Measurements from ENCODE around the gene RCOR2. TPM values are rescaled to one million over a fixed set of nuclear protein-coding genes. Genes with fewer than 3 reads are reported as not detected.

RCOR2 gene
- total RNA-seq, 1 experiment from 2014 or later: 1.8 TPM

DNA sequence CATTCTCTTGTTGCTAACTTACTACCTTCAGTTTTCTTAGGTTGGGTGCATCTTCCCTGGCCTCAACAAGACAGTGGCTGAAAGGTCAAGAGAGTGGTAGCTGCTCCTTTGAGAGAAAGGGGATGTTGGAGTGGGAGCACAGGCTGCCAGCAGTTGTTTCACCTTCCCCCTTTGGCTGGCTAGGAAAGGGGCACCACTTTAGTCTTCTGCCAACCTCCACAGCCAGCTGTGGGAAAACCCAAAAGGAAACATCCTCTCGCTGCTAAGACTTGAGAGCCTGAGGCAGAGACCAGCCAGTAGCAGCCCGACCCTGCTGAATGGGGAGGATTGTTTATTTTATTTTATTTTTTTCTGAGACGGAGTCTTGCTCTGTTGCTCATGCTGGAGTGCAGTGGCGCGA is 43.7 kb downstream of the RCOR2 start:
- POLR2A ChIA-PET: no interaction called here
- H3K4me1 Mint-ChIP-seq (ENCODE audit: low read depth, unreplicated experiment): peaks cover 25% of the 10 kb centered on the region
- no TSS peak for BruUV-seq (replicated peaks)

DNA sequence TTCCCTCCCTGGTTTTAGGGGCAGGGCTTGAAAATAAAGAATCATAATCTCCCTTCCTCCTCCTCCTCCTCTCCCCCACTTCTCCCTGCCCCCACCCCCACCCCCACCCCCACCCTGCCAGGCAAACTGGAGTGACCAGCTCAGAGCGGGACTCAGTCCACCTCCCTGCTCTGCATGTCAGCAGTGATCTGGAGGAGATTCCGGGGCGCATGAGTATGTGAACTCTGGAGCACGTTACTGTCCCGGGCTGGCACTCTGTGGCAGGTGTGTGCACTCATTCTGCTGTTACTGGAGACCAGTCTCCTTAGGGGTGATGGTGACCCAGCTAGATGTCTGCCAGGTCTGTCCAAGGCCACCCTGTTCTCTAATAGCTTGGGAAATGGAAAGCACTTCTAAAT is 44.2 kb downstream of the RCOR2 start:
- TF ChIP-seq, protein P1, sequence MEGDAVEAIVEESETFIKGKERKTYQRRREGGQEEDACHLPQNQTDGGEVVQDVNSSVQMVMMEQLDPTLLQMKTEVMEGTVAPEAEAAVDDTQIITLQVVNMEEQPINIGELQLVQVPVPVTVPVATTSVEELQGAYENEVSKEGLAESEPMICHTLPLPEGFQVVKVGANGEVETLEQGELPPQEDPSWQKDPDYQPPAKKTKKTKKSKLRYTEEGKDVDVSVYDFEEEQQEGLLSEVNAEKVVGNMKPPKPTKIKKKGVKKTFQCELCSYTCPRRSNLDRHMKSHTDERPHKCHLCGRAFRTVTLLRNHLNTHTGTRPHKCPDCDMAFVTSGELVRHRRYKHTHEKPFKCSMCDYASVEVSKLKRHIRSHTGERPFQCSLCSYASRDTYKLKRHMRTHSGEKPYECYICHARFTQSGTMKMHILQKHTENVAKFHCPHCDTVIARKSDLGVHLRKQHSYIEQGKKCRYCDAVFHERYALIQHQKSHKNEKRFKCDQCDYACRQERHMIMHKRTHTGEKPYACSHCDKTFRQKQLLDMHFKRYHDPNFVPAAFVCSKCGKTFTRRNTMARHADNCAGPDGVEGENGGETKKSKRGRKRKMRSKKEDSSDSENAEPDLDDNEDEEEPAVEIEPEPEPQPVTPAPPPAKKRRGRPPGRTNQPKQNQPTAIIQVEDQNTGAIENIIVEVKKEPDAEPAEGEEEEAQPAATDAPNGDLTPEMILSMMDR (IDR thresholded peaks at IDR 0.05; ENCODE audit: insufficient read depth in 1 of 2, low read depth in 1 of 2, low read length in 1 of 2, severe bottlenecking in 1 of 2, unreplicated experiment in 1 of 2): no peak
- H3K4me3 ChIP-seq (ENCODE audit: low read depth, low read length): no peak overlapping the region
- Mint-ChIP-seq H3K4me3 (ENCODE audit: unreplicated experiment) (no peak overlapping the region), H3K4me1 (ENCODE audit: low read depth, unreplicated experiment) (peaks cover 25% of the 10 kb centered on the region), H3K36me3 (ENCODE audit: insufficient read depth, unreplicated experiment) (peaks cover 23% of the 10 kb centered on the region), H3K9me3 (ENCODE audit: unreplicated experiment) (no peaks in the 10 kb centered on the region), H3K27me3 (ENCODE audit: insufficient read depth, unreplicated experiment) (no peaks in the 10 kb centered on the region), H3K27ac (ENCODE audit: unreplicated experiment) (no peak overlapping the region)
- CTCF ChIA-PET: interaction anchor here (0.6 to 1.9 kb wide), 5 partner anchors 17 to 626 kb away, joined by 8 to 32 read pairs (median 10); partner anchors contain the start of gene MARK2
- peaks cover 2% of the 10 kb centered on the region; the same call in 1 of the 2 replicates for H3K36me3 ChIP-seq (ENCODE audit: control insufficient read depth, insufficient read depth, low read length)
- no peaks in the 10 kb centered on the region for H3K27me3 ChIP-seq (replicated peaks; ENCODE audit: control insufficient read depth, insufficient read depth, low read length)
- POLR2A ChIA-PET: interaction anchor here (0.6 to 1.5 kb wide), 2 partner anchors 26 to 34 kb away, joined by 4 to 10 read pairs; partner anchors contain the start of gene MARK2
- H3K9me3 ChIP-seq: no peaks in the 10 kb centered on the region
- no TSS peak for BruUV-seq (replicated peaks)
- no peak for DNase-seq
- intact Hi-C loops (cut with micrococcal nuclease; ENCODE audit: unreplicated experiment): loop anchor here (1.0 kb wide), 4 partner anchors 16 to 35 kb away; no protein-coding TSS in a partner anchor
- H3K4me1 ChIP-seq: peaks cover 8% of the 10 kb centered on the region

More for the DNA sequence above, 43.7 kb downstream of the RCOR2 start:
- Histone ChIP-seq H3K27me3 (replicated peaks; ENCODE audit: control insufficient read depth, insufficient read depth, low read length) (no peaks in the 10 kb centered on the region), H3K36me3 (ENCODE audit: control insufficient read depth, insufficient read depth, low read length) (peaks cover 2% of the 10 kb centered on the region; the same call in 1 of the 2 replicates), H3K4me3 (ENCODE audit: low read depth, low read length) (no peak overlapping the region), H3K9me3 (no peaks in the 10 kb centered on the region), H3K4me1 (peaks cover 8% of the 10 kb centered on the region)
- no peak overlapping the region for H3K27ac Mint-ChIP-seq (ENCODE audit: unreplicated experiment)
- no peaks in the 10 kb centered on the region for H3K27me3 Mint-ChIP-seq (ENCODE audit: insufficient read depth, unreplicated experiment)
- peaks cover 20% of the 10 kb centered on the region for H3K36me3 Mint-ChIP-seq (ENCODE audit: insufficient read depth, unreplicated experiment)
- H3K9me3 Mint-ChIP-seq (ENCODE audit: unreplicated experiment): no peaks in the 10 kb centered on the region
- CTCF ChIA-PET: interaction anchor here (0.6 to 1.9 kb wide), 2 partner anchors 34 to 626 kb away, joined by 8 to 21 read pairs; partner anchors contain the start of gene MARK2
- TF ChIP-seq, protein P1 (IDR thresholded peaks at IDR 0.05; ENCODE audit: insufficient read depth in 1 of 2, low read depth in 1 of 2, low read length in 1 of 2, severe bottlenecking in 1 of 2, unreplicated experiment in 1 of 2): no peak
- intact Hi-C loops (cut with micrococcal nuclease; ENCODE audit: unreplicated experiment): no loop called here
- H3K4me3 Mint-ChIP-seq (ENCODE audit: unreplicated experiment): no peak overlapping the region
- DNase-seq: no peak

DNA sequence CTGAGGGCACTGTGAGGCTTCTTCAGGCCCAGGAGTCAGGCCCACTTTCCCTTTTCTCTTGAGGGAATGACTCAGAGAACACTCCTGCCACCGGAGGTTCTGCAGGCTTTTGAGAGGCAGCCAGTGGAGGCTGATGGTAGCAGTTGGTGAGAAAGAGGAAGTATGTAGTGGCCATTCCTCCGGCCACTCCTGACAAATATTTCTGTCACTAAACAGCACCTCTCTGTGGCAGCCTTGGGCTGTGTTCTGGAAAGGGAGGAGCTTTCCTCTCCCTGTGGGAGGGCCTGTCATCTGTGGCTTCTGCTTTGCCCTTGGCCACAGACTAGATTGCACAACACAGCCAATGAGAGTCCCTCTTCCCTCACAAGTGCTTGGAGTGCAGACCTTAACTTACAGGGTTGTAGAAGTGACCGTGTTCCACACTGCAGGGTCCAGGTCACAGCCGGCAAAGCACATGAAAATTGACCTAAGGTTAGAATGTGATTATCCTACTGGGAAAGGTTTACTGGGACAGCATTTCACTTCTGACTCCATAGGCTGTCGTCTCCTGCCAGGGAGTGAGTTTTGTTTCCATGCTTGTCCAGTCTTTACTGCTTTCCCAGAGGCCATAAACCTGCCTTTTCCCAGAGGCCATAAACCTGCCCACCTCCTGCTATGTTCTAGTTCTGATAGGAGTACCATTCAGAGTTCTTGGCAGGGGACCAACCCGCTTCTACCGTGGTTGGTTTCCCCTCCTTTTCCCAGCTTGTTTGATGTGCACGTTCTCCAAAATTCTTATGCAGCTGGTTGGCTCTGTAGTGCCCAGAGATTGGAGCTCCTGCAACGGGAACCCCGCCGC is 44.8 kb downstream of the RCOR2 start:
- Histone ChIP-seq H3K4me1 (peaks cover 8% of the 10 kb centered on the region), H3K4me3 (ENCODE audit: low read depth, low read length) (no peak overlapping the region), H3K27me3 (replicated peaks; ENCODE audit: control insufficient read depth, insufficient read depth, low read length) (no peaks in the 10 kb centered on the region), H3K36me3 (ENCODE audit: control insufficient read depth, insufficient read depth, low read length) (peaks cover 2% of the 10 kb centered on the region; the same call in 1 of the 2 replicates), H3K9me3 (no peaks in the 10 kb centered on the region)
- peak; percentile 88 to 91 for DNase-seq
- intact Hi-C loops (cut with micrococcal nuclease; ENCODE audit: unreplicated experiment): loop anchor here (1.0 kb wide), 4 partner anchors 16 to 35 kb away; no protein-coding TSS in a partner anchor
- Mint-ChIP-seq H3K4me3 (ENCODE audit: unreplicated experiment) (peak overlapping the region; percentile 31), H3K4me1 (ENCODE audit: low read depth, unreplicated experiment) (peaks cover 25% of the 10 kb centered on the region), H3K9me3 (ENCODE audit: unreplicated experiment) (no peaks in the 10 kb centered on the region), H3K27me3 (ENCODE audit: insufficient read depth, unreplicated experiment) (no peaks in the 10 kb centered on the region), H3K36me3 (ENCODE audit: insufficient read depth, unreplicated experiment) (peaks cover 28% of the 10 kb centered on the region), H3K27ac (ENCODE audit: unreplicated experiment) (no peak overlapping the region)
- ChIA-PET POLR2A (interaction anchor here (0.6 to 1.5 kb wide), 4 partner anchors 27 to 1207 kb away, joined by 3 to 10 read pairs (median 6); partner anchors contain the start of gene MARK2), CTCF (interaction anchor here (0.6 to 1.9 kb wide), 17 partner anchors 13 to 625 kb away, joined by 3 to 32 read pairs (median 6); partner anchors contain the start of genes MARK2 and RCOR2)
- TF ChIP-seq, protein P1 (IDR thresholded peaks at IDR 0.05; ENCODE audit: insufficient read depth in 1 of 2, low read depth in 1 of 2, low read length in 1 of 2, severe bottlenecking in 1 of 2, unreplicated experiment in 1 of 2): peak; percentile 38 to 69
- no TSS peak for BruUV-seq (replicated peaks)

All from Caco-2 (cell line).